ENCODE results near the gene ATCAY.
"Not testable (repeated sequence)": the region's sequence is repeated elsewhere in the genome, so short reads cannot be mapped to it uniquely, and the experiment has no call there.

The ATCAY gene

DNA sequence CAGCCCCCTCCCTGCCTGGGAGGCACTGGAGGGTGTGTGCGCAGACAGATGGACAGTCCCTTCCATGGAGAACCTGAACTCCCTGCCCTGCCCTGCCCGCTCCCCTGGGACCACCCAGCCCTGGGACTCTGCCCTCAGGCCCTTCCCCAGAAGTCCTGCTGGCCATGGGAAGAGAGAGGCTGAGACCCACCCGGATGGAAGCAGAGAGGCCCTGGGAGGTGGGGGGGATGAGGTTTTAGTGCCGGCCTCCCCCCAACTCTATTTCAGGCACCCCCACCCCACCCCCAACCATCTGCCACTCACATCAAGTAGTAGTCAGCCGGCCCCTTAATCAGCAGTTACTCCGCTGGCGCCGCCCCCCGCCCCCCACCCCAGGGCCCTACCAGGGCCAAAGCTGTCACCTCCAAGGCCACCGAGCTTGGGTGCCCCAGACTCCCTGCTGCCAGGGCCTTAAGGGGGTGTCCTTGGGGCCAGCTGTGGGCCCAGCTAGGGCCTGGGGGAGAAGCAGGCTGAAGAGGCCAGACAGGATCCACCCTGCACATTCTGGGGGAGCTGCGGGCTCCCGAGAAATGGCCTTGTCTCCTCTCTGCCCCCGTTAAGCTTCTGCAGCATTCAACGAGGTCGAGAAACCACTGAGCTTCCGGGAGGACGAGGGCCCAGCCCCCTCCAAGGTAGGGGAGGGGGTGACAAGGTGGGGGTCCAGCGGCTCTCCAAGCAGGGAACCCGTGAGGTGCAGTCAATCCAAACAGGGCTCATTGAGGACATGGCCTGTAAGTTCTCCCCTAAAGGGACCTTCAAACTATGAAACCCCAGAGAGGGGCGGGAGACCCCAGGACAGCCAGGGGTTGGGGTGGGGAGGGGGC lies 69.7 kb downstream of the ATCAY start:
- DNase-seq: no peak

DNA sequence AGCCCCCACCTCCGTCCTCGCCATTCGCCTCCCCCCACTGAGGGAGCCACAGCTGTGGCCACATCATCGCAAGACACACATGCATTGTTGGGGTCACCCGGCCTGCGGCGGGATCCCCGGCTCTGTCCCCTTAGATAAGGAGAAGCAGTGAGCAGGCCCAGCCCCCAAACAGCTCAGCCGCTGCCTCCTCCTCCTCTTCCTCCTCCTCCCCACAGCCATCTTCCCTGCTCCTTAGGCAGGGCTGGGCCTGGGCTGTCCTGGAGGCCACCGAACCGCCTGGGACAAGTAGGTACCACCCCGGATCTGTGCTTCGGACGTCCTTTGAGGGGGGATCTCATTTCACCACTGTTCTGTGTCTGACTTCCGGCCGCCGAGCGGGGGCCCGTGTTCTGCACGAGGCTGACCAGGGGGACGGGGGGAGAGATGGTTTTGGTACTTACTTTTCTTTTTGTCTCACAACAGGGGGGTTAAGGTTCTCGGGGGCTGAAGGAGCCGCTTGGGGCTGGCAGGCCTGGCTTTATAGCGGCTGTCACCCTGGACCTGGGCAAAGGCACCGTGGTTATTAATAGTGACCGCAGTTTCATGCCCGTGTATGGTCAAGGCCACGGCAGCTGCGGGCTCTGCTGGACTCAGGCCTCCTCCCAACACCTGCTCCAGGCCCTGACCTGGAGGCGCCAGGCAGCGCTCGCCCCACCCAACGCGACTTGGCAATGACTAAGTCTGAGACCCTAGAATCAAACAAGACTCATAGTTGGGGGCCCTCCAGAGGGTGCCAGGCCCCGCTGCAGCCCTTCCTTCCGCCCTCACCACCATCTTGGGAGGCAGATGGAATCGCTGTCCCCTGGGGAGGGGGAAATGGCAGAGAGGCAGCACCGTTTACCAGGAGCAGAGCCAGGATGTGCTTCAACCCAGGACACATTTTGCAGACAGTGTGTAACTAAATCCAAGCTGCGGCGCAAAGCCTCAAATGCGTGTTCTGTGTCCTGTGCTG lies 70.7 kb downstream of the ATCAY start:
- no peak for DNase-seq

GRCh38 chr19:3952755-3953276 lies 72.3 kb downstream of the ATCAY start:
- not testable (repeated sequence) for DNase-seq

GRCh38 chr19:3954107-3954506 lies 73.6 kb downstream of the ATCAY start:
- DNase-seq: no peak

GRCh38 chr19:3955276-3955675 lies 74.8 kb downstream of the ATCAY start:
- not testable (repeated sequence) for DNase-seq

DNA sequence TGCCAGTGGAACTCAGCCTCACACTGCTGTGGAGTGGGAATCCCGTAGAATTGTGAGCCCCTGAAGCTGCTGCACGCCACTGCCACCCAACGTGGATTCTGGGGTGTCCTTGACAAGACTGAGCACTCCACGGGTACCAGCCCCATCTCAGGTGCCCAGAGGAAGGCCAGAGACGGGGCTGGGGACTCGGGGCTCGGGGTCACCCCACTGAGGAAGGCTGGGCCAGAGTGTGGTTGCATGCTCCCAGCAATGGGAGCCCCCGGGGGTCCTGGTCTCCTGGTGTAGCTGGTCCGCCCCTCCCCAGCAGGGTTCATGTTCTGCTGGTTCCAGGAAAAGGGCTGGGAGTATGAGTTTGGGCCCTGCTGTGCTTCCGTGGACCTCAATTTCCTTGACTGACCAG lies 75.2 kb downstream of the ATCAY start:
- no peak for DNase-seq

- DNase-seq: no peak
Measured at GRCh38 chr19:3958836-3959765, 78.6 kb downstream of the ATCAY start.

GRCh38 chr19:3959766-3960131 lies 79.3 kb downstream of the ATCAY start:
- DNase-seq: no peak

- DNase-seq: no peak
Measured at GRCh38 chr19:3961007-3961406, 80.5 kb downstream of the ATCAY start.

GRCh38 chr19:3963458-3964255 lies 83.2 kb downstream of the ATCAY start:
- DNase-seq: no peak

GRCh38 chr19:3964256-3965194 lies 84.0 kb downstream of the ATCAY start:
- no peak for DNase-seq

DNA sequence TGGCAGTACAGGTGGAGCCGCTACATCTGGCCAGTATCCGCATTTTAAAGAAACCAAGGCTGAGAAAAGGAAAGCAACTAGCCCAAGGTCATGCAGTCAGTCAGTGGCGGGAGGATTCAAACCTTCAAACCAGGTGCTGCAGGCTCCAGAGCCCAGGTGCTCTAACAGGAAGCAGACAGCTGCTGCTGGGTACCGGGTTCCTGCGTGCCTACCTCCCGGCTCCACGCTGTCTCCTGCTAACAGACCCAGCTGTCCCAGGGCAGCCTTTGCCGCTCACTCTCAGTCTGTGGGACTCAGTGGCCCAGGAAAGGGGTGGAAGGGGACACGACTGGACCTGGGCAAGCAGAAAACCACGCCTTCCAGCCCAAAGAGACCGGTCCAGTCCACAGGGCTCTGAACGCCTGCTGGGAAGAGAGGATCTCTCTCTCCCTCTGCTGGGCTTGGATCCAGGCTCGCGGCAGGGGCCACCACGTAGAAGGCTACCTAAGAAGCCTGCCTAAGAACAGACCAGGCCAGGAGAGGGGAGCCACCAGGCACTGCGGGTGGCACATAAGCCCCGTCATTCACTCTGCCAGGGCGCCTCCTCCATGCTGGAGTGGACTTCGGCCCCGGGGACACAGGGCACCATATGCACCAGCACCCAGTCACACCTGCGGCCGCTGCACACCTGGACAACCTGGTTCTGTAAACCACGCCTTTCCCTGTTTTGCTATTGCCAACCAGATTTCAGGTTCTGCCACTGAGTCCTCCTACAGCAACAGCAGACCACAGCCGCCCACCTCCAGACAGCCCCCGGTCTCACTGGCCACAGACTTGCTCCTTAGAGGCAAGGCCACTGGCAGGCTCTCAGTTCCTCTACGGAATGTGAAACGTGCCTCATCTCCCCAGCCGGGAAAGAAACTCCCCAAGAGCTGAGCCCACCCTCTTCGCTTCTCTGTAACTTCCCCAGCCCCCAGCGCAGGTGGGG lies 85.8 kb downstream of the ATCAY start:
- no peak for DNase-seq

DNA sequence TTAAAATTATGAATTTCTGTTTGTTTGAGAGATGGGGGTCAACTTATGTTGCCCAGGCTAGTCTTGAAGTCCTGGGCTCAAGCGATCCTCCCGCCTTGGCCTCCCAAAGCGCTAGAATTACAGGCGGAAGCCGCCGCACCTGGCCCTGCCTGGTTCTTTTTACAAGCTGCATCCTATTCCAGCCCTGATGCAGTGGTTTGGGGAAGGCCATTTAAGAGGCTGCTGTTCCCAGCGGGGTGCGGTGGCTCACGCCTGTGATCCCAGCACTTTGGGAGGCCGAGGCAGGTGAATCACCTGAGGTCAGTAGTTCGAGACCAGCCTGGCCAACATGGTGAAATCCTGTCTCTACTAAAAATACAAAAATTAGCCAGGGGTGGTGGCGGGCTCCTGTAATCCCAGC lies 87.5 kb downstream of the ATCAY start:
- DNase-seq: not testable (repeated sequence)

GRCh38 chr19:3968556-3969434 lies 88.3 kb downstream of the ATCAY start:
- DNase-seq: no peak

GRCh38 chr19:3969435-3970312 lies 89.2 kb downstream of the ATCAY start:
- no peak for DNase-seq

DNA sequence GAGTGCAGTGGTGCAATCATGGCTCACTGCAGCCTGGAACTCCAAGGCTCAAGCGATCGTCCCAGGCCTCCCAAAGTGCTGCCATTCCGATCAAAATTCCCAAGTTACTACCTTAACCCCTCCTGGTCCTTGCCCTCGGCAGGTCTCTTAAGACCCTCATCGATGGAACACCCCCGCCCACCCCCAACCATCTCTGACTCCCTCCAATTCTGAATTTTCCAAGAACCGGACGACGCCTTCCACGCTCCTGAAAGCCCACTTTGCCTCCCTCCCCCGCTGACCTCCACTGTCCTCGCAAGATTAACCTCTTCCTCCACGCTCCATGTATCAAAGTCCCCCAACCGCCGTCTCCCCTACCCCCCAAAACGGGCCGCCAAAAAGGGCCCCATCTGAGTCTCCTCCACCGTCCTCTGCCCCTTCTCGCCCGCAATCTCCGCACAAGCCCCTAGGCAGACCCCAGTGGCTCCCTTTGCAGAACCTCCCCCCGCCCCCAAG lies 89.9 kb downstream of the ATCAY start:
- no peak for DNase-seq
